Measurements from ENCODE around the gene TRIM39.
"Not testable (repeated sequence)": the region's sequence is repeated elsewhere in the genome, so short reads cannot be mapped to it uniquely, and the experiment has no call there.

TRIM39 gene

DNA sequence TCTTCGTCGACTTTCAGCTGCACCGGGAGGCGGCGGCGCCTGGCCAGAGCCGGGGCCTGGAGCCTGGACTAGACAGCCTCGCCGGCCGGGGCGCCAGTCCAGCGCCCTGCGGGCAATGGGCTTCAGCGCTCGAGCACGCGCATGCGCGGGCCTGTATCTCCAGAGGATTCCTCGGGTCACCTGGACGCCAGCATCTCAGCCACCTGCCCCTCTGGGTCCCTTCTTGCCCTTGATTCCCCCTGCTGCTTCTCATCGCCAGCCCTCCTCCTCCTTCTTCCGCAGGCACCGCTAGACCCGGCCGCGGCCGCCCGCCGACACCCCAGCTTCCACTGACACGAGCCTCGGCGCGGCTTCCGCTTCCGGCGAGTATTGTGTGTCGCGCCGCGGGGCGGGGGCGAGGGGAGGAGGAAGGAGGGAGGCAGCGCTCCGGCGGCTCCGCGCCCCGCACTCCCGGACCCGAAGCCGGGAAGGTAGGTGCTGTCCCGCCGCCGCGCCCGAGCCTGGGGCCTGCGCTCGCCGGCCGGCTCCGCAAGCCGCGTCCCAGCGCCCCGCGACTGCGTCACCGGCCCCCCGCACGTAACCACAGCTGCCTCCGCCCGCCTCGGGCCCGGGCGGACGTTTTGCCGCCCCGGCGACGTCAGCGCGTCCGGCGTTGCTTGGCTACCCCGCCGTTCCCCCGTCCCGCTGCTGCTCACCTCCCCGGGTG lies at the start of gene TRIM39:
TRIM39 (plus strand) TSS at position 402 of the 706 bp plus-strand sequence. CDS start 2,391 bp downstream, outside the sequence.
- DNase-seq = peak; percentile 91

DNA sequence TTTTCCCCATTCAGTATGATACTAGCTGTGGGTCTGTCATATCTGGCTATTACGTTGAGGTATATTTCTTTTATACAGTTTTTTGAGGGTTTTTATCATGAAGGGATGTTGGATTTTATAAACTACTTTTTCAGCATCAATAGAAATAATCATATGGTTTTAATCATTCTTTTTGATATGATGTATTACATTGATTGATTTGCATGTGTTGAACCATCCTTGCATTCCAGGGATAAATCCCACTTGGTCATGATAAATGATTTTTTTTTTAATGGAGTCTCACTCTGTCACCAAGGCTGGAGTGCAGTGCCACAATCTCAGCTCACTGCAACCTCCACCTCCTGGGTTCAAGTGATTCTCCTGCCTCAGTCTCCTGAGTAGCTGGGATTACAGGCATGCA lies 45.7 kb upstream of the TRIM39 start:
- not testable (repeated sequence) for DNase-seq

DNA sequence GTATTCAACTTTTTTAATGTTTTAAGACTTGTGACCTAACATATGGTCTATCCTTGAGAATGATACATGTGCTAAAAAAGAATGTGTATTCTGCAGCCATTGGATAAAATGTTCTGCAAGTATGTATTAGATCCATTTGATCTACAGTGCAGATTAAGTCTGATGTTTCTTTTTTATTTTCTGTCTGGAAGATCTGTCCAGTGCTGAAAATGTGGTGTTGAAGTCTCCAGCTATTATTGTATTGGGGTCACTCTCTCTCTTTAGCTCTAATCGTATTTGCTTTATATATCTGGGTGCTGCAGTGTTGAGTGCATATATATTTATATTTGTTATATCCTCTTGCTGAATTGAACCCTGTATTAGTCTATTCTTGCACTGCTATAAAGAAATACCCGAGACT lies 44.2 kb upstream of the TRIM39 start:
- DNase-seq = no peak

DNA sequence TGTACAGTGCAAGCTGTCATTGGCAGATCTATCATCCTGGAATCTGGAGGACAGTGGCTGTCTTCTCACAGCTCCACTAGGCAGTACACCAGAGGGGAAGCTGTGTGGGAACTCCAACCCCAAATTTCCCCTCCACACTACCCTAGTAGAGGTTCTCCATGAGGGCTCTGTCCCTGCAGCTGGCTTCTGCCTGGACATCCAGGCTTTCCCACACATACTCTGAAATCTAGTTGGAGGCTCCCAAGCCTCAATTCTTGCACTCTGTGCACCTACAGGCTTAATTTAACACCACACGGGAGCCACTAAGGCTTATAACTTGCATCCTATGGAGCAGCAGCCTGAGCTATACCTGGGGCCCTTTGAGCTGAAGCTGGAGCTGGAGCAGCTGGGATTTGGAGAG lies 43.0 kb upstream of the TRIM39 start:
- DNase-seq = no peak

DNA sequence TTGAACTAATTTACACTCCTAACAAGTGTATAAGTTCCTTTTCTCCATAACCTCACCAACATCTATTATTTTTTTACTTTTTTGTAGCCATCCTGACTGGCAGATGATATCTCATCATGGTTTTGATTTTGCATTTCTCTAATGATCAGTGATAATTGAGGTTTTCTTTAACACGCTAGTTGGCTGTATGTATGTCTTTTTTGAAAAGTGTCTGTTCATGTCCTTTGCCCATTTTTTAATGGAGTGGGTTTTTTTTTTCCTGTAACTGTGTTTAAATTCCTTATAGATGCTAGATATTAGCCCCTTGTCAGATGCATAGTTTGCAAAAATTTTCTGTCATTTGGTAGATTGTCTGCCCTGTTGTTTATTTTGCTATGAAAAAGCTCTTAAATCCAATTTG lies 39.6 kb upstream of the TRIM39 start:
- no peak for DNase-seq

DNA sequence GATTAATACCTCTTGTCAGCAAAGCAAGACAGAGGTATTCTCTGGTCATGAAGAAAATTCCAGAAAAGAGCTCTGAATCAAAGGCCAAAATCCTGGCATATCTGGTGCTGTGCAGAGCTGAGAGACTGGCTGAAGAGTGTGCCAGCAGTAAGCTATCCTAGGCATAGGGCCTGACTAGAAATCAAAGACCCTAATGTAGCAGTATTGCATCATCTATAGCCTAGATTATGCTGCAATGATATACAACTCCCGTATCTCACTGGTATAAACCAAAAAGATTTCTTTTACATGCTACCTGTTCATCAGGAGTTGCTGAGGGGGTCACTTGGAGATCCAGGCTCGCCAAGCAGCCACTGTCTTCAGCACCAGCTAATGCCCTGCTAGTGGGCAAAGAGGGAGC lies 30.9 kb upstream of the TRIM39 start:
- DNase-seq = no peak

DNA sequence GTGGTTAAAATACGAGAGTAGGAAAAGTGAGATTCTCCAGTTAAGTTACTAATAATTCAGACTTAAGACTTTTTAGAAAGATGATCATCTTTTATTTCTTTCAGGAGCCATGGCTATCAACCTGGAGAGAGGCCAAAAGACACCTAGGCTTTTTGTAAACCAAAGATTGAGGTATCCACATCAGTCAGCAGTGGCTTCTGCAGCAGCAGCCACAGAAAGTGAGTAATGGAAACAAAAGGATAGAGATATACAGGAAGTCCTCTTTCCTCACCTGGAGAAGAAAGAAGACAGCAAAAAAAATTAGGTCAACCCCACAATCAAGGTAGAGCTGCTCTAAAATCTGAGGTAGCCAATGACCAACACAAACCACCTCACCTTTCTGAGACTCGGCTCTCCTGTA lies 22.7 kb upstream of the TRIM39 start:
- DNase-seq = no peak

DNA sequence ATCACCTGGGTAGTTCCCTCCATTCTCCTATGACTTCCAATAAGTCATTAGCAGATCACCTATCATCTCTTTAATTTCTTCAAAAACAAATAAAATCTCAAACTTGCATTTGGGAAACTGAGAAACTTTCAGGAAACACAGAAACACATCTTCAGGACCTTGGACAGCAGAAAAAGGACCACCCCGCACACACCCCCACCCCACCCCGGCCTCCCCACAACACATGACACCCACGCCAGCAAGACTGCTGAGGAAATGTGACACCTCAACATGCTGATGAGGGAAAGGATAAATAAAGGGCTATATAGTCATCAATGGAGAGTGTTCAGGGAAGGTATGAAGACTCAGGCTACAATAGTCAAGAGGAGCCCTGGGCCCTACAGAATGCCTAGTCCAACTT lies 15.6 kb upstream of the TRIM39 start:
- DNase-seq = no peak

DNA sequence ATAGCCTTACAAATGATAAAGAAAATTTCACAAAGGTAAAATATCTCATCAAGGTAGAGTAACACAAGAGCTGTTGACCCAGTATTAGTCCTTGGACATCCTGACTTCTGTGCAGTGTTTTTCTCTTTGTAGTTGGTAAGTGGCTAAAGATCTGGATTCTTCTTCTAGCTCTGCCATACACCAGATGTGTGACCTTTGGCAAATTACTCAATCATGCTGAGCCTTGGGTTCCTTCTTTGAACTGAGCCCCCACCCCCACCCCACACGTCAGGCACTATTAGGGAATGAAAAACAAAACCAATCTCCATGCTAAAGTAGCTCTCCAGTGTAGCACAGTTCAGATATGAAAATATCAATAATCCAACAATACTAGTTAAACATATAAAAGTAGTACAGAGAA lies 15.1 kb upstream of the TRIM39 start:
- no peak for DNase-seq

DNA sequence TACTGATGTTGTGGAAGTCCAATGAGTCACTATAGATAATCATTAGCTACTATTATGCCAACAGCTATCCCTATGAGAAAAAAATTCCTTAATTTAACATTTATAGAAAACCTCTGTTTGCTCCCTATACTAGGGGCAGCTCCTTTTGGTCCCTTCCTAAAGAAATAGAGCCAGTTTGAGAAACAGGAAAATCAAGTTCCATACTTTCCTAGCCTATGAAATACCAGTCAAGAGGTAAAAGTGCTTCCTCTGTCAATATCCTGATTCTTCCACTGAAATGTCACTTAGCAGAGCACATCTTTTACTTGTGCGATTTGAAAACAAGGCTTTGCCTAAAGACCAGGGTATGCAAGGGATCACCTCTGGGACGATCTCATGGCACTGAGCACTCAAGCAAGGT lies 14.5 kb upstream of the TRIM39 start:
- no peak for DNase-seq

DNA sequence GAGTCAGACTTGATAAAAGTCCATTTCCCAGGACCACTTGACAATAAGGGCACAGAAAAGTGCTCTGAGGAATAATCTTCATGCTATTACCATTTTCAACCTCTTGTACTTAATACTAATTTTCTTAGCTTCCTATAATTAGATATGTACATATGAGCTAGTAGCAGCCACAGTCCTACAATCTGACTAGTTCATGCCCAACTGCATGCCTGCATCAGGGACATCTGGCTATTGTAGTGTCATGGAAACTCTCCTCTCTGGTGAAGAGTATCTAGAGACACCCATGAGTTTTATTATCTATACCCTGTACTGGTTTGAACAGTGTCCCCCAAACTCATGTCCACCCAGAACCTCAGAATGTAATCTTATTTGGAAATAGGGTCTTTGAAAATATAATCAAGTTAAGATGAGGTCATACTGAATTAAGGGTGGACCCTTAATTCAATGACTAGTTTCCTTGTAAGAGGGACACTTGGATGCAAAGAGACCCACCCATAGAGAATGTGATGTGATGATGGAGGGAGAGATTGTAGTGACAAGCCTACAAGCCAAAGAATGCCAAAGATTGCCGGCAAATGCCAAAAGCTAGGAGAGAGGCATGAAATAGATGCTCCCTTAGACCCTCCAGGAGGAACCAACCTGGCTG lies 13.9 kb upstream of the TRIM39 start:
- no peak for DNase-seq

DNA sequence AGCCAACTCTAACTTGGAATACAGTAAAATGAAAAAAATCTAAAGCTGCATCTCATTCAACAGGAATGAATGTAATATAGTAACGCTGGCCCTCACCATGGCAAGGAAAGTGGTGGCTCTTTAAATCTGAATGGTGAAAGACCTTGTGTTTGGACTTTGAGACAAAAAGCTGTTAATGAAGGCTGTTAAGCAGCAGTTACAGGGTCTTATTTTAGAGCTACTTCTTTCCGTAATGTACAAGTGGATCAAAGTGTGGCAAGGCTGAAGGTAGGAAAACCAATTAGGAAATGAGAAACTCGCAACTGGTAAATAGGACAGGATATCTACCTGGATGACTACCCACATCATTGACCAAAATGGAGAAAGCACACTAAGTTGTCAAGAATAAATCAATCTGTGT lies 11.6 kb upstream of the TRIM39 start:
- DNase-seq = no peak

DNA sequence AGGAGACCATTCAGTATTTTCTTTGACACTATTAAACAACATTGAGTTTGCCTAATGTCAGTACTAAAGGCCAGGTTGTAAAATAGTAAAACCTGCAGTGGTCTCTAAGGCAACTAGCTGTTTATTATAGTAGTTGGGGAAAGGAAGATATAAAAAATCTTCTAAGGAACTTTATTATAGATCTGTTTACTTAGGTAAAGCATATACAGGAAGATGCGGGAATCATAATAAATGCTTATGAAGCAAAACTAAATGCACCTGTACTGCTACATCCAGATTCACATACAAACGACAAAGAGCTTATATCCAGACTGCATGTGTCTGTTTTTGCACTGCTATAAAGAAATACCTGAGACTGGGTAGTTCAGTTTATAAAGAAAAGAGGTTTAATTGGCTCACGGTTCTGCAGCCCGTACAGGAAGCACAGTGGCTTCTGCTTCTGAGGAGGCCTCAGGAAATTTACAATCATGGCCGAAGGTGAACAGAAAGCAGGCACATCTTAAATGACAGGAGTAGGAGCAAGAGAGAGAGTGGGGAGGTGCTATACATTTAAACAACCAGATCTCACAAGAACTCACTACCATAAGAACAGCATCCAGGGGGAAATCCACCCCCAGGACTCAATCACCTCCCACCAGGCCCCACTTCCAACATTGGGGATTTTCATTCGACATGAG lies 8.7 kb upstream of the TRIM39 start:
- no peak for DNase-seq

DNA sequence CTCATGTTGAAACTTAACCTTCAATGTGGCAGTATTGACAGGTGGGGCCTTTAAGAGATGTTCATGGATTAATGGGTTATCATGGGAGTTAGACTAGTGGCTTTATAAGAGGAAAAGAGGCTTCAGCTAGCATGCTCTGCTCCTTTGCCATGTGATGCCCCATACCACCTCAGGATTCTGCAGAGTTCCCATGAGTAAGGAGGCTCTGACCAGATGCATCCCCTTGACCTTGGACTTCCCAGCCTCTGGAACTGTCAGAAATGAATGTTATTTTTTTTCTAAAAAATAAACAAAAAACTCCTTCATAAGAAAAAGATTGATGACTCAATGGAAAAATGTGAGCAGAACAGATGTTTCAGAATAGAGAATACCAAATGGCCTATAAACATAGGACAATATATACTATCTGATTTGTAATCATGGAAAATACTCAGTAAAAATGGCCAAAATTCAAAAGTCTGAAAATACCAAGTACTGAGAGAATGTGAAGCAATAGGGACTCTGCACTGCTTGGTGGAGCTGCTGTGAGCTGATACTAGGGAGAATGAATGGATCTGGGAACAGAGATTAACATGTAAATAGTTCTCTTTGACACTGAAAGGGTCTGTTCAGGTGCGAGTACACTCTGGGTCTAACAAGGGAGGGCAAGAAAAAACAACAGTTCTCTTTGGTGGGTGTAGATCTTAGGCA lies 7.4 kb upstream of the TRIM39 start:
- DNase-seq = no peak

DNA sequence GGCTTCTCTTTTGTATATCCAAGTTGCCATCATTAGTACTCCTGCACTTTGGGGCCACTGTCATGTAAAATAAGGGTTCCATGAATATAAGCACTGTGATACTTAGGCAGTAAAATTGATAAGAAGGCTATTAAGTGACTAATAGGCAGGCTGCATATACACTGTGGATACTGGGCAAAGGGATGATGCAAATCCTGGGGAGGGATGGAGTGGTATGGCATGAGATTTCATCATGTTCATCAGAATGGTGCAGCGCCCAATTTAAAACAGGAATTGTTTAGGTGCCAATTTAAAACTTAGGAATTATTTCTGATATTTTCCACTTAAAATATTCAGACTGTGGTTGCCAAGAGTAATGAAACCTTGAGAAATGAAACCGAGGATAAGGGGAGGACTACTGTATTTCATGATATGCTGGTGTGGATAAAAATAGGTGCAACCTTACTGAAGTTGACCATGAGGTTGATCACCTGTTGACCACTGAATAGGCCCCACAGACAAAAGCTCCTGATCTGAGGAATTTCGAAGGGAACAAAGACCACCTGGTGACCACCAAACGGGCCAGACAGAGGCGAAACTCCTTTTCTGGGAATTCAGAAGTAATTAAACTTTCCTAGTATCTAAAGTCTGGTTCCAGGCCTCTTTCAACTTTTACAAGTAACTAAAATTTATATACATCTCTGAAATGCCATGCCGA lies 4.9 kb upstream of the TRIM39 start:
- no peak for DNase-seq

DNA sequence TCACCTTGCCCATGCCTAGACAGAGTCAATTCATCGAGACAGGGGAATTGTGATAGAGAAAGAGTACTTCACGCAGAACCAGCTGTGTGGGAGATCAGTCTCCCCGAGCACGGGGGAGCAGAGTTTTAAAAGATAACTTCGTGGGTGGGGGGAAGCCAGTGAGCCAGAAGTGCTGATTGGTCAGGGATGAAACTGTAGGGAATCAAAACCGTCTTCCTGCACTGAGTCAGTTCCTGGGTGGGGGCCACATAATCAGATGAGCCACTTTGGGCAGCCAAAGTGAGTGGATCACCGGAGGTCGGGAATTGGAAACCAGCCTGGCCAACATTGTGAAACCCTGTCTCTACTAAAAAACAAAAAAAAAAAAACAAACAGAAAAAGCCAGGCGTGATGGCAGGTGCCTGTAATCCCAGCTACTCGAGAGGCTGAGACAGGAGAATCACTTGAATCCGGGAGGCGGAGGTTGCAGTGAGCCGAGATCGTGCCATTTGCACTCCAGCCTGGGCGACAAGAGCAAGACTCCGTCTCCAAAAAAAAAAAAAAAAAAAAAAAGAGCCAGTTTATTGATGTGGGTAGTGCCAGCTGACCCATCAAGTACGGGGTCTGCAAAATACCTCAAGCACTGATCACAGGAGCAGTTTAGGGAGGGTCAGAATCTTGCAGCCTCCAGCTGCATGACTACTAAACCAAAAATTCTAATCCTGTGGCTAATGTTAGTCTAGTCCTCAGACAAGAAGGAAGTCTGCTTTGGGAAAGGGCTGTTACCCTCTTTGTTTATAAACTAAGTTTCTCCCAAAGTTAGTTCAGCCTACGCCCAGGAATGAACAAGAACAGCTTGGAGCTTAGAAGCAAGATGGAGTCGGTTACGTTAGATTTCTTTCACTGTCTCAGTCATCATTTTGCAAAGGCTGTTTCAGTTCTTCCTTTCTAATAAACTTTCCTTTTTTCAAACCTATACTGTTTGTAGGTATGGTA lies 3.9 kb upstream of the TRIM39 start:
- peak; percentile 26 for DNase-seq

DNA sequence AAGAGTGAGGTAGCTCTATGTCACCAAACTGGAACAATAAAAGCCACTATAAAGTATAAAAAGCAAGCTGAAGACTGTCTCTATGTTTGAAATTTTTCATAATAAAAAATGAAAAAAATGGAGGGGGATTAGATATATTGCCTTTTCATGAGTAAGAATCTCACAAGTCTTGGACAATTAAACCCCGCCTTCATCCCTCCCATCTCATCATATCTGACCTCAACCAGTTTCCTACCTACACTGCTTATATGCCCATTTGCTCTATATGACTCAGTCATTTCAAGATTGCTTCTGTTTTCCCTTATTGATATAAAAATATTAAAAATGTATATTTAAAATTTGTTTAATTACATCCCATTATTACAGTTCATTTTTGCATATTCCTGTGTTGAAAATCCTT lies 2.9 kb upstream of the TRIM39 start:
- DNase-seq = no peak

DNA sequence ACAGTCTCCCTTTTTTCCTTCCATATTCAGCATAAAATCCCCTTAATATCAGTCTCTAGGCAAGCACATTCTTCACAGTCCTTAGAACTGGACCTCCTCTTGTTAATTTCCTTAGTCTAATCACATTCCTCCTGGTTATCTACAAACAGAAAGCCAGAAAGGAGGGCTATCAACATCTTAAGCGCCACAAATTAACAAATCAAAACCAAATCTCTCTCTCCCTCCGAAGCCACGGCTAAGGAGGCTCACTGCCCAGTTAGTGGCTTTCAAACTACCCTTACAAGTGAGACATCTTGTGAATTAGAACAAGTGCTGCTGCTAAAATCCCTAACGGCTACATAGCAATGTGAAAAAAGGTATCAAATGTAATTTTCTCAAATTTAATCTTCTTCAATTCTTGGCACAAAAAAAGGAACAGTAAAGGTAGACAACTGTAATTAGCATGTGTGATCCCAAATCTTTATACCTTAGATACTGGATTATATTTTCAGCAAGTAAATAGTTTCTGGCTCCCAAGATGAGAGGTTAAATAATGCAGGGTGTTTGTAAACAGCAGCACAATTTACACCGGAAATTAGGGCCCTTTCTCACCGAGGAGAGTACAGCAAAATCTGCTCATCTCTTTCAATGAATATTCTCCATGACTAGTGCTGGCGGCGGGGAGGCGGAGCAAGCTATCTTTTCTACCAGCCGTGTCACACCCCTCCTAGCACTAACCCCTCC lies 1.4 kb upstream of the TRIM39 start:
- DNase-seq = peak; percentile 89

DNA sequence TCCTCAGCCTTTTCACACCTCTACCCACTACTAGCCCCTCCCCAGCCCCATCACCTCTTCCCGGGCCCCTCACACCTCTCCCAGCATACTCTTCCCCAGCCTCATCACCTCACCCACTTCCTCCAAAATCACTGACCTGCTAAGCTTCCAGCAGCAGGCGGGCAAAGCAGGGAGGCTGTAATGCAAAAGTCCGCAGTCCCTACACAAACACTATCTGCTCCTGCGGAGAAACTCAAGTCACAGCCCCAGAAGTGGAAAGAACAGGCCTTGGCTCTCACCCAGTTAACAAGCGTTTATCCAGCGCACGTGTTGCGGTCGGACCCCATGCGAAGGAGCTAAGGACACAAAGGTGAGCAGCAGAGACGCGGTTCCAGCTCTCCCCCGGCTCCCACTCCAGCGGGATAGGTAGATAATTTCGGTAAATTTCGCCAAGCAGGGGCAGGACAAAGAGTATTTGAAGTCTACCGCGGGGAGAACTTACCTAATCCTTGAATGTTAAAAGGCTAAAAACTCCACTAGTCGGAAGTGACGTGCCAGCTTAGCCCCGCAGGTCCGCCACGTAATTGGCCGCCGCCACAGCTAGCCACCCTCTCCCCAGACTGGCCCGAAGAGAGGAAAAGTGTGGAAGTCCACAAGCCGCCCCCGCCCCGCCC lies 728 bp upstream of the TRIM39 start:
- peak; percentile 79 for DNase-seq

DNA sequence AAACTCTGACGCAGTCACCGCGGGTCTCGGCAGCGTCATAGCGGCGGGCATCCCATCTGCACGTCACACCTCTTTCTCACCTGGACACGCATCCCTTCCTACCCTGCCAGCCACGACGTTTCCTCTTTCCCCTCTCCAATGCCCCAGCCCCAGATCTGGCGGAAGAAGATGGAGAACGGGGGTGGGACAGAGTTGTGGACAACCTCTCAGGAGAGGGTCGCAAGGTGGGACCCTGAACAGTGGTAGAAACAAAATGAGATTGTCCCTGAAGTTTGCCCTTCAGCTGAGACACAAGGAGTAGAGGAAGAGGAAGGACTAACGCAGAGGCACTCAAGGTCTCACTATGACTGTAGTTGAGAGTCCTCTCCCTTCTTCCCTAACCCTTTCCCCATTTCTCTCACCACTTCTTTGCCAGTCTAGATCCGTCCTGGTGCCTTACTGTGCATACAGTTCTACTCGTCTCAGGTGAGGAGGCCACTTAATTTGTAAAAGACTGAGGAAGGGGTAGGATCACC lies 562 bp downstream of the TRIM39 start:
- no peak for DNase-seq

All from activated naive CD4-positive, alpha-beta T cell treated with anti-CD3 and anti-CD28 coated beads, Interleukin-2, amount 50 U/mL, for 16 hours (primary cell).